Measurements from ENCODE around the gene DEGS2.
"Not testable (repeated sequence)": the region's sequence is repeated elsewhere in the genome, so short reads cannot be mapped to it uniquely, and the experiment has no call there.

The DEGS2 gene

GRCh38 chr14:100159094-100159864, at the start of gene DEGS2:
TSS of gene DEGS2 (minus strand) at chr14:100159645. CDS start at chr14:100159587, 58 bp downstream.
- DNase-seq: peak; percentile 41

- not testable (repeated sequence) for DNase-seq
Measured at GRCh38 chr14:100208136-100208535, 48.7 kb upstream of the DEGS2 start.

- DNase-seq: not testable (repeated sequence)
Measured at GRCh38 chr14:100207588-100207987, 48.1 kb upstream of the DEGS2 start.

DNA sequence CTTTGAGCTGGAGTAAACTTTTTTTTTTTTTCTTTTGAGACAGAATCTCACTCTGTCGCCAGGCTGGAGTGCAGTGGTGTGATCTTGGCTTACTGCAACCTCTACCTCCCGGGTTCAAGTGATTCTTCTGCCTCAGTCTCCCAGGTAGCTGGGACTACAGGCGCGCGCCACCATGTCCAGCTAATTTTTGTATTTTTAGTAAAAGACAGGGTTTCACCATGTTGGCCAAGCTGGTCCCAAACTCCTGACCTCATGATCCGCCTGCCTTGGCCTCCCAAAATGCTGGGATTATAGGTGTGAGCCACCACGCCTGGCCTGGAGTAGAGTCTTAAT, 45.4 kb upstream of the DEGS2 start:
- DNase-seq: not testable (repeated sequence)

GRCh38 chr14:100203962-100204834, 44.8 kb upstream of the DEGS2 start:
- DNase-seq: no peak

DNA sequence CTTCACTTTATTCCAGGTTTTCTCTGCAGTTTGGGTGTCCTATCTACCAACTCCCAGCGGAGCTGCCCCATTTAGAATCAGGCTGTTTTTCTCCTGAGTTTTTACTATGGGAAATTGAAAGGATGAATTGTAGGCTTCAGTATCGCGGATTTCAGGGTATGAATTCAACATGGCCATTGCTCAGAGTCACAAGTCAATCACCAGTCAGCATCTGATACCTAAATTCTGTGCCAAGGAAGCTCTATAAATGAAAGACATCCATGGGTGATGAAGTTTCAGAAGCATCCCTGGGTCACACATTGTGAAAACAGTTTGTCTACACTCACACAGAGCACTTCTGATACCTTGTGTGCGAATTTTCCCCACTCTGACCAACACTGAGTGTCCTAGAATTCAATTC, 43.7 kb upstream of the DEGS2 start:
- no peak for DNase-seq

- no peak for DNase-seq
Measured at GRCh38 chr14:100202712-100203111, 43.3 kb upstream of the DEGS2 start.

GRCh38 chr14:100201701-100202100, 42.3 kb upstream of the DEGS2 start:
- DNase-seq: no peak

GRCh38 chr14:100200311-100200710, 40.9 kb upstream of the DEGS2 start:
- DNase-seq: no peak

GRCh38 chr14:100199240-100199860, 39.9 kb upstream of the DEGS2 start:
- no peak for DNase-seq

DNA sequence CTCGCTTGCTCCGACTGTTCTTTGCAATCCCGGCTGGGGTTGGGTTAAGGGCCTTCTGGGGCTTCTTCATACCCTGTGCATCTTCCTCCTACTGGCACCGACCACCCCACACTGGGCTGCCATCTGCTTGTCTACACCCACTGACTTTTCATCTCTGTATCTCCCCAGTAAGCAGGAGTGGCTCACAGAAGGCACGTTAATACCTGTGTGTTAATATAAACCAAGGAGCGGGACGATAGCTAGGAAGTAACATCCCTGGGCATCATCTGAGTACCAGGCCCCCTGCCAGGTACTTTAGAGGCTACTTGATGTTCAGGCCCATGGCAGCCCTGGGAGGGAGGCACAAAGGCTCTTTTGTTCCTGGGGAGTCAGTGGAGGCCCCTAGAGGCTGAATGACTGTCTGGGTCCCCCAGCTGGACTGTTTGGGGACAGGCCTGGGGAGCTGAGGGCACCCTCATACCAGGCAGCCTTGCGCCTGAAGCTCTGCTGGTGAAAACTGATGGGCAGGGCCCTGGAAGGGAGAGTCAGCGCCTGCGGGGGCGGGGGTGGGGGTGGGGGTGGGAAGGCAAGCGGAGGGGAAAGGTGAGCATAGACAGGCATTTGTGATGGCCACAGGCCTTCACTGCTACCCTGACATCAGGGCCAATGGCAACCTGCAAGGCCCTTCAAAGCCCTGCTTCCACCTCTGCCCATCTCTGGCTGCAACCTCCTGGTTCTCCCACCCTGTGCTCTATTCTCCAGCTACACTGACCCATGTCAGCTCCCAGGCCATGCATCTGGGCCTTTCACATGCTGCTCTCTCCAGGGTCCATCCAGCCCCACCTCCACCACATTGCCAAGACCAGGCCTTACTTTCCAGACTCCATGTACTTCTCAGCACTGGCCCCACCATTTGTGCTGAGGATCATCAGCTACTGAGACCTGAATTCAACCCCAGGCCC, 34.2 kb upstream of the DEGS2 start:
- DNase-seq: no peak

DNA sequence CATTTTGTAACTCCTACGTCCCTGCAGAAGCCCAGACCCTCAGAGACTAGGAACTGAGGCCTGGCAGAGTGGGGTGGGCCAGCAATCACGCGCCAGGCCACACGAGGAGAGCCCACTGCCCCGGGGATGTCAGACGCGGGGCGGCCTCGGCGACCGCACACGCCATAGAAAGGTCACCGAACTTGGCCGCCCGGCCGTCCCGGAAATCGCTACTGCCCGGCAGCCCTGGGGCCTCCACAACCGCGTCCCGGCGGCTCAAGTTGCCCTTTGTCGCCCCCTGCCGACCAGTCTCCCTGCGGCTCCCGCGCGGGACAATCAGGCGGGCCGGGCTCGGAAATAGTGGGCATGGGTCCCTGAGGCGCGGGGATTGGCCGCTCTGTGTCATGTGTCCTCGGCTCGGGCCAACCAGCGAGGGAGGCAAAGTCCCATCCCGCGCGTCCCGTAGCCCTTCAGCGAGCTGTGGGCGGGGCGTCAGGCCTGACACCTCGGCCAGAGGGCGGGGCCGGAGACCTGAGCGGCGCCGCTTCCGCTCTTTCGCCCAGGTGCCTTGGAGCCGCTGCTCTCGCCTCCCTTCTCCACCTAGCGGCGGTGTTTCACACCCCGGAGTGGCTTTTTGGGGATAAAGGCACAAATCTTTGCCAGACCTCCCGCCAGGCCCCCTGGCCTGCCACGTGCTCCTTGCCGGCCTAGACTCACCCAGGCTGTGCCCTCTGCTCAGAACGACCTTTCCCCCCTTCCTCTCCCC, 33.4 kb upstream of the DEGS2 start:
- peak; percentile 99 for DNase-seq

DNA sequence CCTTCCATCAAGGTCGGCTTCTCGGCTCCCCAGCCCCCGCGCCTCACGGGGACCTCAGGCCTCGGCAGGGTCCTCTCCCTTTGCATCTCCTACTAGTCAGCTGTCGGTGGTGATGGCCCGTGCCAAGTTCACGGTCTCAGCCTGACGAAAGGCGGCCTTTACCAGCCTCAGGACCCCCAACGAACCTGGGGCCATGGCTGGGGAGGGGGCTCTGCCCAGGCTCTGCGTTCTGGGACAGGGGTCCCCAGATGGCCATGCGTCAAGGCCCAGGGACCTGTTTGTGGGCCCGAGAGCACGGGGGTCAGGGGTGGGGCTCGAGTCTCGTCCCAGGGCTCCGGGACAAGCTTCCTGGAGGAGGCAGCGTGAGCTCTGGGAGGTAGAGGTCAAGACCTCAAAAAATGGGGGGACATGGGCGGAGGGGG, 32.8 kb upstream of the DEGS2 start:
- no peak for DNase-seq

GRCh38 chr14:100191584-100192249, 32.3 kb upstream of the DEGS2 start:
- DNase-seq: no peak

DNA sequence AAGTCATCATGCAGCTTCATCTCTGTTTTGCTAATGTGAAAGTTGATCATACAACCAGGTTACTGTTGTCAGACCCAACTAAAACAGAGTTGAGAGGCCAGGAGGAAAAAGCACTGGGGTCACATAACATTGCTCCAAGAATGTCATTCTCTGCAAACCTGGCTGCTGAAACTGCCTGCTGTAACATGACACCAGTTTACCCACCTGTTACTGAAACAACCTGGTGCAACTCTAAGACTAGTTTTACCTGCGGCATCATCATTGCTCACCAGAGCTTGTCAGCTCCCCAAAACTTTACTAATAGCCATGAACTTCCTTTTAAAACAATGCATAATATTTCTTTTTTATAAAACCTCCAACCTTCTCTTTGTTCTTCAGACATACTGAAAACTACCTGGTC, 30.7 kb upstream of the DEGS2 start:
- no peak for DNase-seq

DNA sequence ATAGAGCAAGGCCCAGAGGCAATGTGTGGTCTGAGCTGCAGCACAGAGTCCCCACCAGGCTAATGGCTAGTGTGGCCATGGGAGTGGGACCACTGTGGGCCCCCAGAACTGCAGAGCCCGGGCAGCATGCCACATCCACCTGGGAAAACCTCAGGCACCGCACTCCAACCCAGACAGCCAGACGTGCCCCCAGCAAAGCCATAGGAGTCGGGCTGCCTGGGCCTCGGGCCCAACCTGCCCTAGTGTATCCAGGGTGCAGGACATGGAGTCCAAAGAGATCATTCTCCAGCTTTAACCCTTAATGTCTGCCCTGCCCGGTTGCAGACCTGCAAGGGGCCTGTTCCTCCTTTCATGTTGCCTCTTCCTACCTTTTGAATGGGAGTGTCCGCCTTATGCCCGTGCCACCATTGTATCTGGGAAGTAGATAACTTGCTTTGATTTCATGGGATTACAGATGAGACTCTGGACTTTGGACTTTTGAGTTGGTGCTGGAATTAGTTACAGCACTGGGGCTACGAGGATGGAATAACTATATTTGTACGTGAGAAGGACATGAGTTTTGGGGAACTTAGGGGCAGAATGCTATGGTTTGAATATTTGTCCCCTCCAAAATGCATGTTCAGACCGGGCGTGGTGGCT, 29.1 kb upstream of the DEGS2 start:
- no peak for DNase-seq

- no peak for DNase-seq
Measured at GRCh38 chr14:100187247-100187833, 27.9 kb upstream of the DEGS2 start.

DNA sequence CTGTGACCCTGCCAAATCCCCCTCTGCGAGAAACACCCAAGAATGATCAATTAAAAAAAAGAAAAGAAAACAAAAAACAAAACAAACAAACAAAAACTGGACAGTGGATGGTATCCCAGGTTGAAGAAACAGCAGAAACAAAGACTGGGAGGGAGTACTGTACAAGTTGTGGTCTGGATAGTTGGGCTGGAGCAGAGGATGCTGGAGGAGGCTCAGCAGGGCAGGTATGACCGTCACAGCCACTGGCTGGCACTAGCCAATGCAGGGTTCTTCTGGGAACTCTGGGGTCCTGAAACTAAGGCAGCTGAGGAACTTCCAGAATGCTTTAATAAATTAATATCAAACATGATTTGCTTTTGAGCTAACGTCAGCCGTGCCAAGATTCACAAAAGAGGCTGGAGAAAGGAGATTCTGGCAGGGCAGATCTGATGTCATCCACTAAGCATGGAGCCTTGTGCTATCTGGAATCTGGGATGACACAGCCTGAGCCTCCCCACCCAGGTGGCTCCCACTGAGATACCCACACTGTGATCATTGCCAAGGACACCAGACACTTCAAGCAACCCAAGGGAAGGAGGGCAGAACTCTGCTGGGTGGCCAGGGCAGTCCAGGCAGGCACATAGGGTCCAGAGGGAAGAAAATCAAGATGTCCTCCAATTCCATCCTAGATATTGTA, 22.6 kb upstream of the DEGS2 start:
- not testable (repeated sequence) for DNase-seq

DNA sequence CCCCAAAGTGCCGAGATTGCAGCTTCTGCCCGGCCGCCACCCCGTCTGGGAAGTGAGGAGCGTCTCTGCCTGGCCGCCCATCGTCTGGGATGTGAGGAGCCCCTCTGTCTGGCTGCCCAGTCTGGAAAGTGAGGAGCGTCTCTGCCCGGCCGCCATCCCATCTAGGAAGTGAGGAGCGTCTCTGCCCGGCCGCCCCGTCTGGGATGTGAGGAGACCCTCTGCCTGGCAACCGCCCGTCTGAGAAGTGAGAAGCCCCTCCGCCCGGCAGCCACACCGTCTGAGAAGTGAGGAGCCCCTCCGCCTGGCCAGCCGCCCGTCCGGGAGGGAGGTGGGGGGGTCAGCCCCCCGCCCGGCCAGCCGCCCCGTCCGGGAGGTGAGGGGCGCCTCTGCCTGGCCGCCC, 21.2 kb upstream of the DEGS2 start:
- not testable (repeated sequence) for DNase-seq

- no peak for DNase-seq
Measured at GRCh38 chr14:100178691-100179090, 19.2 kb upstream of the DEGS2 start.

Measured in activated gamma-delta T cell treated with Interleukin-2 at 50 U/mL for 16 hours (primary cell).